Measurements from ENCODE around the gene PLEKHG4B.

PLEKHG4B gene

DNA sequence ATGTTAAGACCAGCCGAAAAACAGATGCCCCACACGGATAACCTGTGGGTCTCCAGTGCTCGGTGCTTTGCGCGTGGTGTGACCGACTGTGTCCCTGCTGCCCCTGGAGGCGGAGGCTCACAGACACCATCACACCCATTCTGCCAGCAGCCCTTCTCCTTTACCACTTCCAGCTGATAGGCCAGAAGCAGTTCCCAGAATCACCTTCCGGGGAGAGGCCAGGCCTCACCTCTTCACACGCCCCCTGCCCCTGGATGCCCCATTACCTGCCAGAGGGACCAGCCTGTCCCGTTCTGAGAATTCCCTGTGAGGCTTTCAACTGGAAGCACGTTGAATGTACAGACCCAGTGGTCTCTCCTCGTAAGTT, 77.7 kb downstream of the PLEKHG4B start:
- no peak for DNase-seq (ENCODE audit: low read depth)

DNA sequence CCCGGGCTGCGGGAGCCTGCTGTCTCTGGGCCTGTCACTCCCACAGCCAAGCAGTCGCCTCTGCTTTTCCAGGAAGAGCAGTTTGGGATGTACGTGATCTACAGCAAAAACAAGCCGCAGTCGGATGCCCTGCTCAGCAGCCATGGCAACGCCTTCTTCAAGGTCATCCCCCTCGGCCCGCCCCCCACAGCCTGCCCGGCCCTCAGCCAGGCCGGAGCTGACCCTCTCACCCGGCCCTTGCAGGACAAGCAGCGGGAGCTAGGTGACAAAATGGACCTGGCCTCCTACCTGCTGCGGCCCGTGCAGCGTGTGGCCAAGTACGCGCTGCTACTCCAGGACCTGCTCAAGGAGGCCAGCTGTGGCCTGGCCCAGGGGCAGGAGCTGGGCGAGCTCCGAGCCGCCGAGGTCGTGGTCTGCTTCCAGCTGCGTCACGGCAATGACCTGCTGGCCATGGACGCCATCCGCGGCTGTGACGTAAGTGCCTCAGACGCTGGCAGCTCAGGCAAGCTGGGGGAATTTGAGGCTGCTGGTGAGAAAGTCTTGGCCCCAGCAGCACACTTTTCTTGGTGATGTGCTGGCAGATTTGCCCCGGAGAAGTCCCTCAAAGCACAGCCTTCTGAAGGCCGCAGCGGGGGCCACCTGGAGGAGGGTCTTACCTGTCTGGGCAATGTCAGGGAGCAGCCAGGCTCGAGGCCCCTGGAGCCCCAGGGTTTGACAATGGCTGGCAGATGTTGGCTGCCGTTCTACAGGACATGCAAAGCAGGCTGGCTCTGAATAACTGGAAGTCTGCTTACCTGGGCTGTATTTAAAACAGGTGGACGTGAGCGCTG, 79.2 kb downstream of the PLEKHG4B start:
- DNase-seq (ENCODE audit: low read depth): no peak

DNA sequence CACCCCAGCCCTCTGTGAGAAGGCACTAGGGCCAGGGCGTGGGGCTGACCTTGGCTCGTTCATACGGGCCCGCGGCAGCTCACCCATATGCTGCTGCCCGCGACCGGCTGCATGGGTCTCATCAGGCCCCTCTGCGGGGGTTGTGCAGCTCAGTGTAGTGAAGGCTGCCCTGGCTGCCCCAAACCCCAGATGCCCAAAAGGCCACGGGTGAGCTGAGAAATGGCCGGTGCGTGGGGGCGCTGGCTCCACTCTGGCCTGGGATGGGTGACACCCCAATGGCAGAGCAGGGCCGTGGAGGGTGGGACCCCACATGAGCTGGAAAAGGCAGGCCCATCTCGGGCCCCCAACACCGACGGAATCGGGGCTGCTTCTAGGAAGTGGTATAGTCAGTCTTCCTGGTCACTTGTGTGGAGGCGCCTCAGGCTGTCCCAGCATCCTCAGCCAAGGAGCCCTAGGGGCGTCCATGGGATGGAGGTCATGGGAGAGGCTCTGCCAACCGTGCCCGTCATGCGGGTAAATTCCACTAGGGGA, 79.9 kb downstream of the PLEKHG4B start:
- no peak for DNase-seq (ENCODE audit: low read depth)

DNA sequence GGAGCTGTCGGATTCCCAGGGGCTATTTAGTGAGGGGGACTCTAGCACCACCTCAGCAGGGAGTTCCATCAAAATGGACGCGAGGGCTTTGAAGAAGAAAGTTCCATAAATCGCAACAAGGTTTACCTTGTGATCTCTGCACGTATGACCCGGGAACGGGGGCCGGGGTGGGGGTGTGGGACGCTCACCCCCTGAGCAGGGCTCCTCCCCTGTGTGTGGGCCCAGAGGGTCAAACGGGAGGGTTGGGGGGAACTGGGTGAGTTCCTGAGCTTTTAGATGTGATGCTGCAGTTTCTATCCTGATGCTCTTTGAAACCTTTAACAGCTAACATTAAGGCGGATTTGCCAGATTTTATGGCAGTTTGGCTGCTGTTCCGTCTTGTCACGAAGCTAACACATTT, 80.5 kb downstream of the PLEKHG4B start:
- DNase-seq (ENCODE audit: low read depth): no peak

DNA sequence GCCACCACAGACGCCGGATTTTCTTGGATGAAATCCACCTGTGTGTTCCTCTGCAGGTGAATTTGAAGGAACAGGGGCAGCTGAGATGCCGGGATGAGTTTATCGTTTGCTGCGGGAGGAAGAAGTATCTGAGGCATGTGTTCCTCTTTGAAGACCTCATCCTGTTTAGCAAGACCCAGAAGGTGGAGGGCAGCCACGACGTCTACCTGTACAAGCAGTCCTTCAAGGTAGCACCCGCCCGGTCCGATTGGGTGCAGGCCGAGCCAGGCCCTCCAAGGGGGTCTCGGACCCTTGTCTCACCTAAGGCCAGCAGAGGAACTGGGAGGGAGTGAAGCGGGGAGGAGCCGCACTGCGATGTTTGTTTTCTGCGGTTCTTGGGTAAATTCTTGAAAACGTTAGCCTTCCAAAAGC, 80.9 kb downstream of the PLEKHG4B start:
- DNase-seq (ENCODE audit: low read depth): no peak

DNA sequence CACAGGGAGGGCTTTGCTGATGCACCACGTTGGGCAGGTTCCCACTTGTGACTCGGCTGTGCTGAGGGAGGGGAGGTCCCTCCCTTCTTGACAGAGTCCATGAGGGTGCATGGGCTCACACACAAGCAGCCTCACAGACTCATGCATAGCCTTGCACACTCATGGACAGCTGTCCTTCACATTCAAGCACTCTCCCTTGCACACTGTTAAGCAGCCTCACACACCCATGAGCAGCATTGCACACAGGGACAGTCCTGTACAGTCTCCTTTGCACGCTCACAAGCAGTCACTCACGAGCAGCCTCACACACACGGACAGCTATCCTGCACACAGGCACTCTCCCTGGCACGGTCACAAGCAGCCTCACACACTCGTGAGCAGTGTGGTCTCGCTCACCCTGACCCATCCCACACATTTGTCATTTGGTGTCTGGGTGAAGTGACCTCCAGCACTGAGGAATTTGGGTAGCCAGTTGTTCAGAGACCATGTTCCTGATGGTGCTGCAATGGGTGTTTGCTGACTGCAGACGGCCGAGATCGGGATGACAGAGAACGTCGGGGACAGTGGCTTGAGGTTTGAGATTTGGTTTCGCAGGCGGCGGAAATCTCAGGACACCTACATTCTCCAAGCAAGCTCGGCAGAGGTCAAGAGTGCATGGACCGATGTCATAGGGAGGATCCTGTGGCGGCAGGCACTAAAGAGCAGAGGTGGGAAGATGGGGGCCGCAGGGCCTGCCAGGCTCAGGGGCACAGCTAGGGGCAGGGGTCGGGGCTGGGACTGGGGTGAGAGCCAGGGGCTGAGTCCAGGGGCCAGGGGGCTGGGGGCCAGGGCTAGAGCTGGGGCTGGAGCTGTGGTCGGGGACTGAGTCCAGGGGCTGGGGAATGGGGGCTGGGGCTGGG, 81.7 kb downstream of the PLEKHG4B start:
- DNase-seq (ENCODE audit: low read depth): no peak

DNA sequence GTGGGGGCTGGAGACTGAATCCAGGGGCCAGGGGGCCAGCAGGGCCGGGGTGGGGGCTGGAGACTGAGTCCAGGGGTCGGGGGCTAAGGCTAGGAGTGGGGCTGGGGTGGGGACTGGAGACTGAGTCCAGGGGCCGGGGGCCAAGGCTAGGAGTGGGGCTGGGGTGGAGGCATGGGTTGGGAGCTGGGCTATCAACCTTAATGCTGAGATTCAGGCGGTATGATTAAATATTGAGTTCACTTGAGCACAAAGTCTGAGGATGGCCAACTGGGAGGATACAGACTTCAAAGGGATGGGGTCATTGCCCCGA, 82.3 kb downstream of the PLEKHG4B start:
- no peak for DNase-seq (ENCODE audit: low read depth)

DNA sequence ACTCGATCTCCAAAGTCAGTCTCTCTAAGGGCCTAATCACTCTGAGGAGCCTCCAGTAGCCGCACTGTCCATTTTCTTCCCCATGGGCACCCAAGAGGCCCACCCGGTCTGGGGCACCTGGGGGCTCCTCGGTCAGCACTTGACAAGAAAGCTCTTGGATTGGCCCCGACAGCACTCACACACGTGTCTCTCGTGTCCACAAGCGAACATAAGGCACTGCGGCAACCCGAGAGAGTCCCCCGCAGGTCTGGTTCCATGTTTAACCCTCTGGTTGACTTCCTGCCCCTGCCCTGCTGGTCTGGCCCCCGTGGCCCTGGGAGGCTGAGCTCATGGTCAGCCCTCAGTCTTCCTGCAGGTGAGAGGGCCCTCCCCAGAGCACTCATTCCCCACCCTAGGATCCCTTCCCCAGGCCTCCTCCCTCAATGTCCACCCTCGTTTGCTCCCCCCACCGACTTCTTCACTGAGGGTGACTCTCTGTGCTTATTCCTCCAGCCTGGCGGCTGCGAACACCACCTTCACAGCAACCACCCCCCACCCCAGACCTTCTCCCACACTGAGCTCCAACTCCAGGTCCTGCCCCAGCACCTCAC, 83.0 kb downstream of the PLEKHG4B start:
- DNase-seq (ENCODE audit: low read depth): no peak

DNA sequence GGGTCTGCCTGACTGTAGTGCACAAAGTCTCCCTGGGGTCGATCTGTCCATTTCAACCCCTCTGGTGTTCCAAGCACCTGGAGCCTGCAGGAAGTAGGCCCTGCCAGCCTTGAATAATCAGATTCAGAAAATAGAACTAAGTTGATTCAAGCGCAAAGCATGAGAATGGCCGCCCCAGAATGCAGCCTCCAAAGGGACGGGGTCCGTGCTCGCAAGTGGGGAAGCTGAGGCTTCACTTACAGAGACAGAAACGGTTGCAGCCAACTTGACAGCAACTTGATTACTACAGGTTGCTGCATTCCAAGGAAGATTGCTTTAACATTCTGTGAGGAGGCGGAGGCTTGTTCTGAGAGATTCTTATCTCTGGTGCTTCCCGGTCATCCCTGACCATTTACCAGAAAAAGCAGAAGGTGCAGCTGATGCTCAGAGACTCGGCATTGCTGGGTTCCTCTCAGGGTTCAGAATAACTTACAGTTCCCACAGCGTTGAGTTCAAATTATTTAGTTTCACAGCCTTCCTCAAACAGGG, 84.4 kb downstream of the PLEKHG4B start:
- no peak for DNase-seq (ENCODE audit: low read depth)

DNA sequence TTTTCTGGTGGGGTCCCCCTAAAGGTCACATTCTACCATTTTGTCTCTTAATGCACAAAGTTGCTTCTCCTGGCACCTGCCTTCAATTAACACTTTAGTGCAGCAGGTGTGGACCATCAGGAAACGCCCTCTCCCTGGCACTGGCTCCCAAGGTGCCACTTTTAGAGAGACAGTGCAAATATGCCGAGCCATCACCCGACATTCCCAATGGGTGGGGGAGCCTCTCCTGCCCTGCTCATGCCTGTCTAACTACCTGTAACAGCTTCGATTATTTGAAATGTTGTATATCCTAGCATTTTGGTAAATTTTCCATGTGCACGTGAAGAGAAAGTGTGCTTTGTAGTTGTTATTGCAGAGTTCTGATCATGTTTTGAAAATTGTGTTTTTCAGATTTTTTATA, 86.1 kb downstream of the PLEKHG4B start:
- no peak for DNase-seq (ENCODE audit: low read depth)

DNA sequence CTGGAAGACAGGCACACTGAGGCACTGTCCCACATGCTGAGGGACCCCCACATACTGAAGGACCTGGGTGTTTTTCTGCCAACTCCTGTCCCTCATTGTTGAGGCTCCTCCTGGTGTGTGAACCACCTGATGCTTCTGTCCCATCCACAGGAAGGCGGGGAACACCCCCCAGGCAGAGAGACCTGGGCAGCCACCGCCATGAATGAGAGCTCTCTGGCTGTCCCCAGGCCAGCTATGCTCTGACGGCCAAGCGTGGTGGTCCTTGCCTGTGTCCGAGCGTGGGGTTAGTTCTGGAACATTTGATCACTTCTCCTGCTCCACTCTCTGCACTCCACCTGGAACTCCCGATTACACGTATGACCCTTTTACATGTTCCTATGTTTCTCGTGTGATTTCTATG, 87.4 kb downstream of the PLEKHG4B start:
- no peak for DNase-seq (ENCODE audit: low read depth)

DNA sequence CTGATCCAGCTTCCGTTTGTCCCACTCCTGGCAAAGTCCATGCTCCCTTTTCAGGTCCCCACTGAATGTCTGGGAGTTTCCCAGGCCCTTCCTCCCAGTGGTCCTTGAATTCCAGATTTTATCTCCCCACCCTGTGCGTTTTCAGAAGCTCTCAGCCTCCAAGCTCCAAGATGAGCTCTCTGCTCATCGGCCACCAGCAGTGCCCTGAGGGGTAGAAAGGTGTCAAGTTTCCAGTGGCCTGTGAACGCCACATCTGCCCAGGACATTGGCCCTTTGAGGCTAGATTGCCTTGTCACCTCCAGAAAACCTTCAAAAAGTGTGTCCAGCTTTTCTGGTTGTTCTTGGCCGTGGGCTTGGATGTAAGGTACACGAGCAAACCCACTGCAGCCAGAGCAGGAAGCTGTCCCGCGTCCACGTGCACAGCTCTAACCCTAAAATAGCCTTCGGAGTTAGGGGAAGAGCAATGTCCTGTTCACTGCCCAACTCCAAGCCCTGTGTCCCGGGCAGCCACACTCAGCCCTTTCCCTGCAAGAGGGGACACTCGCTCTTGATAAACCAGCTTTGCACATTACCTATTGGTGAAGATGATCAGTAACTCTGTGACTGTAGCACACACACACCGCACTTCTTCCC, 88.4 kb downstream of the PLEKHG4B start:
- no peak for DNase-seq (ENCODE audit: low read depth)

DNA sequence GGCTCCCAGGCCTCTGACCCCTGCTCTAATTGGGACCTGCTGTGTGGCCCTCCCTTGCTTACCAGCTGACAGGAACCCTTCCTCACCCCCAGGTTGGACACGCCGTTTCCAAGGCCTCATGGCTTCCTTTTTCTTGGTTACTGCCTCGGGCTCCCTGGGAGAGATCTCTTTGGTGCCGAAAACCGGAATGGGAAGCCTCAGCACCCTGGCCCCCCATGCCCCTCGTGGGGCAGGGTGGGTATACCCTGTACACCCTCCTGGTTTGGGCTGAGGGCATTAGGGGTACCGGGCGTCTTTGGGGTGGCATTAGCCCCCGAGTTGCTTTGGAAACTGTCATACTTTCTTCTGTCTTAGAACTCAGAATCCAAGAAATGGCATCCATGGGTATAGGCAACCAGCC, 89.2 kb downstream of the PLEKHG4B start:
- DNase-seq (ENCODE audit: low read depth): no peak

DNA sequence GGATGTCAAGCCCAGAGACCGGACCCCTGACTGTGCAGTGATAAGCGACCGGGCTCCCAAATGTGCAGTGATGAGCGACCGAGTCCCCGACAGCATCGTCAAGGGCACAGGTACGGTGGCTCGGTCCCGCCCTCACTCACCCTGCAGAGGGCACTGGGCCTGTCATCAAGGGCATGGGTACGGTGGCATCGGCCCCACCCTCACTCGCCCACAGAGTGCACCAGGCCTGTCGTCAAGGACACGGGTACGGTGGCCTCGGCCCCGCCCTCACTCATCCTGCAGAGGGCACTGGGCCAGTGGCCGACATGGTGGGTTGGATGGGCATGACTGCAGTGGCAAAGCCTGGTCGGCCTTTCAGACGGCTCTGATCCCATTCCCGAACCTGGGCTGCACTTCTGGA, 89.6 kb downstream of the PLEKHG4B start:
- no peak for DNase-seq (ENCODE audit: low read depth)

DNA sequence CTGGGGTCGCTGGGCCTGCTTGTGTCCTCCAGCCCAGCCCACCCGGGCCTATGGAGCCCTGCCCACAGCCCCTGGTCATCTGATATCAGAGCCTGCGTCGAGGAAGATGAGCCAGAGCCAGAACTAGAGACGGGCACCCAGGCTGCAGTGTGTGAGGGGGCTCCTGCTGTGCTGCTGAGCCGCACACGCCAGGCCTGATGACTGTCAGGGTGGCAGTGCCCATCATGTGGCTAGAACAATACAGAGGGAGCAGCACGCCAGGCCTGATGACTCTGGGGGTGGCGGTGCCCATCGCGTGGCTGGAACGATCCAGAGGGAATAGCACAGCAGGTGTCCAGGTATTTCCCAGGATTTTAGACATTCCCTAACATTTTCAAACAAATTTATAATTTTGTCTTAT, 90.2 kb downstream of the PLEKHG4B start:
- DNase-seq (ENCODE audit: low read depth): no peak

DNA sequence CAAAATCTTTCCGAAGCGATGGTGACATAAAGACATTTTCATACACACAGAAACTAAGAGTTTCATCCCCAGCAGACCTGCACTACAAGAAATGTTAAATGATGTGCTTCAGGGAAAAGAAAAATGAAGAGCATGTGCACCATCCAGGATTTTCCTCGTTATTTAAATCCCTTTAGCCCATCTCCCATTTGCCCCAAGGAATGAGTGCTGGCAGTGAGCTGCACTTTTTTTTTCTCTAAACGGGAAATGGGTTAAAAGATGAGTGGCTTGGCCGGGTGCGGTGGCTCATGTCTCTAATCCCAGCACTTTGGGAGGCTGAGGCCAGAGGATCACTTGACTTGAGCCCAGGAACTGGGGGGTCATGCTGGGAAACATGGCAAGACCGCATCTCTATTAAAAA, 92.5 kb downstream of the PLEKHG4B start:
- no peak for DNase-seq (ENCODE audit: low read depth)

DNA sequence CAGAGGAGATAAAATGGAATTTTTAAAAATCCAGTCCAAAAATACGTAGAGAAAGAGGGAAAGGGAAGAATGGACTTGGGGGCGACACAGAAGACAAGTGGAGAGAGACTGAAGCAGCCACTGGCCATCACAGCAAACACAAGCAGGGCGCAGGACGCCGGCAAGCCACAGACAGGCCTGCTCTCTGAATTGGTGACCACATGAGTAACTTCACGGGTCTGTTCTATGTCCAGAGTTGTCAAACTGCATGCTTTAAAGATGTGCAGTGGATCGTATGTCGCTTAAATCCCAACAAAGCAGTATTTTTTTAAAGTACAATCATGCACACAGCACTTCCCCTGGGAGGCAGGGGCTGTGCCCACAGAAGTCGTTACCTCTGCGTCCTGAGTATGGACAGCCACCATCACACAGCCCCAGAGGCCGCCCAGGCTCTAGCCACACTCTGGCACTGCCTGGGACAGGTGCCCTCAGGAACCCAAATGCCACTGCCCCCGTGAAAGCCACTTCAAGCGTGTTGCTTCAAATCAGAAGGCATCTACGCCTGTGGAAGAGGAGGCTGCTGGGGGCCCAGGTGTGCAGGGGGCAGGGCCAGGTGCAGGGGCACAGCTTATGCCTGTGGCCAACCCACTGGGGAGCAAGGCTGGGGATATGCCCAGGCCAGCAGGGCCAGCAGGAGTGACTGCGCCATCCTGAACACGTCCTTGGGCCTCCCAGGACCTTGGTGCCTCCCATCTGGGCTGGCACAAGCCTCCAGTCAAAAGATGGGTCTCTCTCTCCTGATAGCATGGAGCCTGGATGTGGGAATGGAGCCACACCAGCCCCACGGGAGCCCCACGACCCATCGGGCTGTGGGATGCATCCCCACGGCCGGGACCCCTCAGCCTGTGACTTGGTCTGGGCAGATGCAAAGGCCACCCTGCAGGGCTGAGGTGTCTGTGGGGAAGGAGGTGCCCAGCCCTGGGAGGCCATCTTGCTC, 93.4 kb downstream of the PLEKHG4B start:
- DNase-seq (ENCODE audit: low read depth): no peak

DNA sequence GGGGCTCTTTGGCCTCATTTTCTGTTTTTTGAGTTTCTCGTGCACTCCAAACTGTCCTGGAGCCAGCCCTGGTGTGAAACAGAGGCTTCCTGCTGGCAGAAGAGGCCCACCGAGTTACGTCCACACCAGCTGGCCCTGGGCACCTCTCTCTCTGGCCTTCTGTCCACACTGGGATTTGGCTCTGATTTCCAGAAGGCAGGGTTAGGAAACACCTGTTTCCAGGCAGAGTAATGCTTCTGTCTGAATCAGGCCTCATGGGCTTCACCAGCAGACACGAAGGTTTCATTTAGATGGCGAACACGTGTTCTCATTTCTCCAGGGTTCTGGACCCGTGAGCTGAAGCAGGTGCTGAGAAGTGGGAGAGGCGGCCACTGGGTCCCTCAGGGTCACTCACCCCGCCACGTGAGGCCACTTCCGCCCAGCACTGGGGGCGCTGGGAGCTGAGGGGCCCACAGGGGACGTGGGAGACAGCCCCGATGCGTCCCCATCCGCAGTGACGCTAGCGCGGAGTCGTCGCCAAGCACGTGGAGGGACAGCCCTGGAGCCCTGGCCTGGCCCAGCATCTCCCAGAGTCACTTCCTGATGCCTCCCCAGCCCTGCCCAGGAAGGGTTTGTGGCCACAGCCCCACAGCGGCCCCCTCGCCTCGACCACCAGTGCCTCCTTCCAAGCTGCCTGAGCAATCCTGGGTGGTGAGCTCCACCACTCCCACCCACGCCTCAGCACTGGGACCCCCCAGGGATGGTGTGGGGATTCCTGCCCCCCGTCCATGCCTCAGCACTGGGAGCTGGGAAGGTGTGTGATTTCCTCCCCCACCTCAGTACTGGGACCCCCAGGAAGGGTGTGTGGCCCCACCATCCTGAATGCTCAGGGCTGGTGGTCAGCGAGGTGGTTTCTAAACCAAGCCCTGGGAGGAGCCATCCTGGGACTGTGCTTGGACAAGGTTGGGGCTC, 94.4 kb downstream of the PLEKHG4B start:
- DNase-seq (ENCODE audit: low read depth): no peak

DNA sequence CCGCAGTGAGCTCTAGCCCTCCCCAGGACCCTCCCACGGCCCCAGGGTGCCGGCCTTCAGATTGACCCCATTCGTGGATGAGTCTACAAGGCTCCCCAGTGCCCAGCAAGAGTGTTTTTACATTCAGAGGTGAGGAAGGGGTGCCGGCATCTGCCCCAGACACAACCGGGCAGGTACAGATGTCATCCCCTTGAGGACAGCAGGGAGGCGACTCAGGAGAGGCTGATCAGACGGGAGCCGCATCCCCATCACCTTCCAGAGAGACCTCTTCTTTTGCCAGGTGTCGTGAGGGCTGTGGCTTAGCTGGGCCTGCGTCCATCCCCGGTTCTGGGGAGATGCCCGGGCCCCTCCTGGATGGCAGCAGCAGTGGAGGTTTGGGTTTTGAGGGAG, 95.1 kb downstream of the PLEKHG4B start:
- no peak for DNase-seq (ENCODE audit: low read depth)

All from T follicular helper cell (primary cell).